SH-SY5Y (cell line): ENCODE data around the gene CAMK2N2.

ENCODE experiments used
- GATA2 ChIP-seq: IDR thresholded peaks from 2 replicates; pipeline ENCODE4 v1.6.1; 2011; ENCODE audit warnings: mild to moderate bottlenecking, low read depth, low read length
- GATA3 ChIP-seq: IDR thresholded peaks from 2 replicates; pipeline ENCODE4 v1.6.1; 2011; ENCODE audit warnings: low read depth, mild to moderate bottlenecking, low read length, moderate library complexity

- TF ChIP-seq GATA2 (no peak), GATA3 (no peak)
These were observed 26.5 kb downstream of the CAMK2N2 start for GRCh38 chr3:184234671-184235380.
